HepG2 (cell line): ENCODE results near the gene ZNF446. TPM values are rescaled to one million over a fixed set of nuclear protein-coding genes. Genes with fewer than 3 reads are reported as not detected.

Source experiments
- ESRRA ChIP-seq: sonication (generic); formaldehyde crosslinking; IDR thresholded peaks from 2 replicates; pipeline ENCODE4 v1.5.1; 2020; ENCODE audit warnings: mild to moderate bottlenecking, low read depth, missing genetic modification reagents
- EZH2 ChIP-seq: conservative IDR thresholded peaks from 2 replicates; pipeline ENCODE4 v1.6.1; 2012; ENCODE audit warnings: mild to moderate bottlenecking, low read depth, low read length, moderate library complexity
- MXD1 ChIP-seq: sonication (generic); formaldehyde crosslinking; IDR thresholded peaks from 2 replicates; pipeline ENCODE4 v1.4.0; 2020; ENCODE audit warnings: mild to moderate bottlenecking, missing genetic modification reagents
- MXI1 ChIP-seq: IDR thresholded peaks from 3 replicates; pipeline ENCODE4 v1.6.1; 2012; ENCODE audit warnings: low read depth, low read length, inconsistent platforms, borderline replicate concordance
- PRDM15 ChIP-seq: sonication (generic); formaldehyde crosslinking; IDR thresholded peaks from 2 replicates; pipeline ENCODE4 v1.4.0; 2020; ENCODE audit warnings: missing genetic modification reagents
- ZBTB21 ChIP-seq: sonication (generic); formaldehyde crosslinking; IDR thresholded peaks from 2 replicates; pipeline ENCODE4 v1.4.0; 2020; ENCODE audit warnings: missing genetic modification reagents
- ZNF773 ChIP-seq: sonication (generic); formaldehyde crosslinking; IDR thresholded peaks from 2 replicates; pipeline ENCODE4 v1.4.0; 2020; ENCODE audit warnings: missing genetic modification reagents, borderline replicate concordance
- polyA plus RNA-seq, 8 experiments: library from polyadenylated mRNA; depleted of rRNA in 3 of 8; stranded (reverse) in 7 of 8; unstranded in 1 of 8; fragments of >200 nt; fragmentation: Illumina TruSeq in 4 of 8; extraction: Trizol in 4 of 8; gene quantifications; 2 replicates each; pipeline versions ENCODE4 v1.2.1 to v1.2.3, GENCODE V29; 2011 to 2016; ENCODE audit warnings: low read depth in 4 of 8, missing spikeins in 1 of 8, mixed read lengths in 1 of 8; ENCODE audit not compliant: insufficient read depth in 1 of 8
- total RNA-seq, 5 experiments: library from RNA; depleted of rRNA; stranded (reverse); fragments of >200 nt; fragmentation: Illumina TruSeq; extraction: Trizol; gene quantifications; 2 replicates each; pipeline ENCODE4 v1.2.3, GENCODE V29; 2016; ENCODE audit warnings: low read depth in 1 of 5
- TF ChIP-seq, protein P1 (sequence below): sonication (generic); formaldehyde crosslinking; IDR thresholded peaks from one replicate; pipeline ENCODE4 v1.5.1; 2020; ENCODE audit warnings: mild to moderate bottlenecking, missing genetic modification reagents; ENCODE audit errors: not compliant biosample characterization
- TF ChIP-seq, protein P2 (sequence below): sonication (generic); formaldehyde crosslinking; IDR thresholded peaks from 2 replicates; pipeline ENCODE4 v1.5.0; 2020; ENCODE audit warnings: mild to moderate bottlenecking, missing genetic modification reagents

ZNF446 gene
- total and polyA plus RNA-seq, 2 of the 13 experiments (the other 11 are each of a cell fraction or from before 2014, with no cell fraction given): 3.0 to 3.6 TPM

DNA sequence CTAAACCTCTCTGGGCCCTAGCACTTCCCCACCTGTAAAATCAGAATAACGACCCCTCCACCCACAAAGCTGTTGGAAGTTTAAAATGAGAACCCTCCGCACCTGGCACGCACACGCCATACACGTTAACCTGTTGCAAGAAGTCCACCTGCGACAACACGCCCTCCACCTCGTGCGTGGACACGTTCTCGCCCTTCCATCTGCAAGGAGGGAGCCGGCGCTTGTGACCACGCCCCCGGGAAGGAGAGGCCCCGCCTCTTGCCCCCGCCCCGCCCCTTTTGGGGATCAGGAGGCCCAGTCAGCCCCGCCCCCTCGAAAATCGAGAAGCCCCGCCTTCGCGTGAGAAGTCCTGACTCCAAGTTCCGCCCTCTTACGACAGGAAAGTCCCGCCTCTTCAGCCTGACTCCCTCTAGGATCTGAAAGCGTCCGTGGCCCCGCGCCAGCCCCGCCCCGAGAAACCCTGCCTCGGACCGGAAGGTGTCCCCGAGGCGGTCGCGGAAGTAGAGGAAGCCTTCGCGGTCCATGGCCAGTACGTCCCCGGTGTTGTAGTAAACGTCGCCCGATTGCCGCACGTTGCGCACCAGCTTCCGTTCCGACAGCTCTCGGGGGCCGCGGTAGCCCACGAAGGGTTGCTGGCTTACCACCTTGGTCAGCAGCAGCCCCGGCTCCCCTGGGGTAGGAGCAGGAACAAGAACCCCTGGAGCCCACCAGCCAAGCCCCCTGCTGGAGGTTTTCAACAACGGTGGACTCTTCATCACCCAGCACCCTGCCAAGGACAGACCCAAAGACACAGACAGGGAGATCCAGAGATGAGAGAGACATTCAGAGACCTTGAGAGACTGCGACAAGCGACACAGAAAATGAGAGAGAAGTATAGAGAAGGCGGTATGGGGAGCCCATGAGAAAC is 23.1 kb downstream of the ZNF446 start (continued):
- TF ChIP-seq PRDM15 (CRISPR knock-in tag) (no peak), EZH2 (no peak), ZNF773 (CRISPR knock-in tag) (peak; percentile 27; the same call in 1 of the 2 replicates), ZBTB21 (no peak), ESRRA (CRISPR knock-in tag) (peak; percentile 83), MXD1 (CRISPR knock-in tag) (peak; percentile 59; the same call in 1 of the 2 replicates), MXI1 (peak; percentile 79; the same call in 1 of the 3 replicates)
- TF ChIP-seq, protein P1, sequence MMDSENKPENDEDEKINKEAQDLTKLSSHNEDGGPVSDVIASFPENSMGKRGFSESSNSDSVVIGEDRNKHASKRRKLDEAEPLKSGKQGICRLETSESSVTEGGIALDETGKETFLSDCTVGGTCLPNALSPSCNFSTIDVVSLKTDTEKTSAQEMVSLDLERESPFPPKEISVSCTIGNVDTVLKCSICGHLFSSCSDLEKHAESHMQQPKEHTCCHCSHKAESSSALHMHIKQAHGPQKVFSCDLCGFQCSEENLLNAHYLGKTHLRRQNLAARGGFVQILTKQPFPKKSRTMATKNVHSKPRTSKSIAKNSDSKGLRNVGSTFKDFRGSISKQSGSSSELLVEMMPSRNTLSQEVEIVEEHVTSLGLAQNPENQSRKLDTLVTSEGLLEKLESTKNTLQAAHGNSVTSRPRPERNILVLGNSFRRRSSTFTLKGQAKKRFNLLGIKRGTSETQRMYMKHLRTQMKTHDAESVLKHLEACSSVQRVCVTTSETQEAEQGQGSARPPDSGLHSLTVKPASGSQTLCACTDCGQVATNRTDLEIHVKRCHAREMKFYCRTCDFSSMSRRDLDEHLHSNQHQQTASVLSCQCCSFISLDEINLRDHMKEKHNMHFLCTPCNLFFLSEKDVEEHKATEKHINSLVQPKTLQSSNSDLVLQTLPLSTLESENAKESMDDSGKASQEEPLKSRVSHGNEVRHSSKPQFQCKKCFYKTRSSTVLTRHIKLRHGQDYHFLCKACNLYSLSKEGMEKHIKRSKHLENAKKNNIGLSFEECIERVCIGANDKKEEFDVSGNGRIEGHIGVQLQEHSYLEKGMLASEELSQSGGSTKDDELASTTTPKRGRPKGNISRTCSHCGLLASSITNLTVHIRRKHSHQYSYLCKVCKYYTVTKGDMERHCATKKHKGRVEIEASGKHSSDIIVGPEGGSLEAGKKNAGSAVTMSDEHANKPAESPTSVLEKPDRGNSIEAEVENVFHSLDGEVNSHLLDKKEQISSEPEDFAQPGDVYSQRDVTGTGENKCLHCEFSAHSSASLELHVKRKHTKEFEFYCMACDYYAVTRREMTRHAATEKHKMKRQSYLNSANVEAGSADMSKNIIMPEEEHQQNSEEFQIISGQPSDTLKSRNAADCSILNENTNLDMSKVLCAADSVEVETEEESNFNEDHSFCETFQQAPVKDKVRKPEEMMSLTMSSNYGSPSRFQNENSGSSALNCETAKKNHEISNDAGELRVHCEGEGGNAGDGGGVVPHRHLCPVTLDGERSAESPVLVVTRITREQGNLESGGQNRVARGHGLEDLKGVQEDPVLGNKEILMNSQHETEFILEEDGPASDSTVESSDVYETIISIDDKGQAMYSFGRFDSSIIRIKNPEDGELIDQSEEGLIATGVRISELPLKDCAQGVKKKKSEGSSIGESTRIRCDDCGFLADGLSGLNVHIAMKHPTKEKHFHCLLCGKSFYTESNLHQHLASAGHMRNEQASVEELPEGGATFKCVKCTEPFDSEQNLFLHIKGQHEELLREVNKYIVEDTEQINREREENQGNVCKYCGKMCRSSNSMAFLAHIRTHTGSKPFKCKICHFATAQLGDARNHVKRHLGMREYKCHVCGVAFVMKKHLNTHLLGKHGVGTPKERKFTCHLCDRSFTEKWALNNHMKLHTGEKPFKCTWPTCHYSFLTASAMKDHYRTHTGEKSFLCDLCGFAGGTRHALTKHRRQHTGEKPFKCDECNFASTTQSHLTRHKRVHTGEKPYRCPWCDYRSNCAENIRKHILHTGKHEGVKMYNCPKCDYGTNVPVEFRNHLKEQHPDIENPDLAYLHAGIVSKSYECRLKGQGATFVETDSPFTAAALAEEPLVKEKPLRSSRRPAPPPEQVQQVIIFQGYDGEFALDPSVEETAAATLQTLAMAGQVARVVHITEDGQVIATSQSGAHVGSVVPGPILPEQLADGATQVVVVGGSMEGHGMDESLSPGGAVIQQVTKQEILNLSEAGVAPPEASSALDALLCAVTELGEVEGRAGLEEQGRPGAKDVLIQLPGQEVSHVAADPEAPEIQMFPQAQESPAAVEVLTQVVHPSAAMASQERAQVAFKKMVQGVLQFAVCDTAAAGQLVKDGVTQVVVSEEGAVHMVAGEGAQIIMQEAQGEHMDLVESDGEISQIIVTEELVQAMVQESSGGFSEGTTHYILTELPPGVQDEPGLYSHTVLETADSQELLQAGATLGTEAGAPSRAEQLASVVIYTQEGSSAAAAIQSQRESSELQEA: no peak
- TF ChIP-seq, protein P2, sequence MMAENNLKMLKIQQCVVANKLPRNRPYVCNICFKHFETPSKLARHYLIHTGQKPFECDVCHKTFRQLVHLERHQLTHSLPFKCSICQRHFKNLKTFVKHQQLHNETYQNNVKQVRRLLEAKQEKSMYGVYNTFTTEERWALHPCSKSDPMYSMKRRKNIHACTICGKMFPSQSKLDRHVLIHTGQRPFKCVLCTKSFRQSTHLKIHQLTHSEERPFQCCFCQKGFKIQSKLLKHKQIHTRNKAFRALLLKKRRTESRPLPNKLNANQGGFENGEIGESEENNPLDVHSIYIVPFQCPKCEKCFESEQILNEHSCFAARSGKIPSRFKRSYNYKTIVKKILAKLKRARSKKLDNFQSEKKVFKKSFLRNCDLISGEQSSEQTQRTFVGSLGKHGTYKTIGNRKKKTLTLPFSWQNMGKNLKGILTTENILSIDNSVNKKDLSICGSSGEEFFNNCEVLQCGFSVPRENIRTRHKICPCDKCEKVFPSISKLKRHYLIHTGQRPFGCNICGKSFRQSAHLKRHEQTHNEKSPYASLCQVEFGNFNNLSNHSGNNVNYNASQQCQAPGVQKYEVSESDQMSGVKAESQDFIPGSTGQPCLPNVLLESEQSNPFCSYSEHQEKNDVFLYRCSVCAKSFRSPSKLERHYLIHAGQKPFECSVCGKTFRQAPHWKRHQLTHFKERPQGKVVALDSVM (CRISPR knock-in tag): peak; percentile 37
